Mesenchymal stem cell (in vitro differentiated cells and primary cell): ENCODE data around the gene HPCA.

Experiments used
- DNase-seq: peaks from one replicate; pipeline ENCODE4 v3.0.0-alpha.2; 2013
- H2AFZ ChIP-seq: one replicate; pipeline ENCODE4 v1.6.1; 2013; ENCODE audit warnings: low read depth, mild to moderate bottlenecking, control low read depth, inconsistent platforms, low read length, moderate library complexity
- H2AK5ac ChIP-seq: 2 replicates; pipeline ENCODE4 v1.6.1; 2013; ENCODE audit warnings: low read length, moderate library complexity, mild to moderate bottlenecking, inconsistent platforms; ENCODE audit not compliant: severe bottlenecking
- H2BK120ac ChIP-seq: one replicate; pipeline ENCODE4 v1.6.1; 2013; ENCODE audit warnings: low read depth, mild to moderate bottlenecking, inconsistent platforms, low read length, moderate library complexity
- H2BK12ac ChIP-seq, 2 experiments: one replicate each; pipeline ENCODE4 v1.6.1; 2013; ENCODE audit warnings: inconsistent platforms in 2 of 2, low read length in 2 of 2, mild to moderate bottlenecking in 2 of 2, moderate library complexity in 2 of 2, control low read depth in 1 of 2
- H2BK15ac ChIP-seq: one replicate; pipeline ENCODE4 v1.6.1; 2013; ENCODE audit warnings: mild to moderate bottlenecking, low read depth, inconsistent platforms; ENCODE audit not compliant: poor library complexity, severe bottlenecking
- H2BK5ac ChIP-seq: 2 replicates; pipeline ENCODE4 v1.6.1; 2013; ENCODE audit warnings: low read depth, mild to moderate bottlenecking, low read length, control low read depth, inconsistent platforms; ENCODE audit not compliant: poor library complexity, severe bottlenecking
- H3K14ac ChIP-seq, 2 experiments: one replicate each; pipeline ENCODE4 v1.6.1; 2013; ENCODE audit warnings: inconsistent platforms in 2 of 2, low read length in 2 of 2, control low read depth in 1 of 2, mild to moderate bottlenecking in 1 of 2, moderate library complexity in 1 of 2
- H3K18ac ChIP-seq, 2 experiments: one replicate each; pipeline ENCODE4 v1.6.1; 2013; ENCODE audit warnings: inconsistent platforms in 2 of 2, low read length in 2 of 2, control low read depth in 1 of 2, low read depth in 1 of 2, mild to moderate bottlenecking in 1 of 2
- H3K23ac ChIP-seq, 2 experiments: one replicate each; pipeline ENCODE4 v1.6.1; 2013; ENCODE audit warnings: inconsistent platforms in 2 of 2, low read length in 2 of 2, mild to moderate bottlenecking in 2 of 2, moderate library complexity in 2 of 2, control low read depth in 1 of 2
- H3K27ac ChIP-seq: 2 replicates; pipeline ENCODE4 v1.5.1; 2013; ENCODE audit warnings: mild to moderate bottlenecking, moderate library complexity, low read length, control low read depth, inconsistent platforms; ENCODE audit not compliant: poor library complexity, severe bottlenecking
- H3K27me3 ChIP-seq, 2 experiments: 2 replicates each; pipeline versions ENCODE4 v1.6.1 to v1.7.0; 2013; ENCODE audit warnings: low read length in 2 of 2, mild to moderate bottlenecking in 2 of 2, moderate library complexity in 2 of 2, control low read depth in 1 of 2, inconsistent platforms in 1 of 2; ENCODE audit not compliant: control insufficient read depth in 1 of 2, insufficient read depth in 1 of 2
- H3K36me3 ChIP-seq, 2 experiments: 2 replicates each; pipeline versions ENCODE4 v1.6.1 to v1.7.0; 2013; ENCODE audit warnings: low read length in 2 of 2, control low read depth in 1 of 2, inconsistent platforms in 1 of 2, low read depth in 1 of 2, mild to moderate bottlenecking in 1 of 2; ENCODE audit not compliant: insufficient read depth in 2 of 2, control insufficient read depth in 1 of 2
- H3K4ac ChIP-seq, 2 experiments: one replicate each; pipeline ENCODE4 v1.6.1; 2013; ENCODE audit warnings: inconsistent platforms in 2 of 2, low read length in 2 of 2, mild to moderate bottlenecking in 2 of 2, moderate library complexity in 2 of 2, control low read depth in 1 of 2, low read depth in 1 of 2
- H3K4me1 ChIP-seq: 2 replicates; pipeline ENCODE4 v1.6.1; 2013; ENCODE audit warnings: low read depth, low read length, control low read depth; ENCODE audit not compliant: control insufficient read depth, insufficient read depth
- H3K4me2 ChIP-seq: 2 replicates; pipeline ENCODE4 v1.6.1; 2013; ENCODE audit warnings: low read length, mild to moderate bottlenecking, inconsistent platforms; ENCODE audit not compliant: poor library complexity, severe bottlenecking
- H3K4me3 ChIP-seq, 2 experiments: 2 replicates each; pipeline versions ENCODE4 v1.5.1 to v1.7.0; 2013; ENCODE audit warnings: low read length in 2 of 2, mild to moderate bottlenecking in 2 of 2, control low read depth in 1 of 2, low read depth in 1 of 2; ENCODE audit not compliant: insufficient read depth in 1 of 2
- H3K79me1 ChIP-seq: replicated peaks from 2 replicates; pipeline ENCODE4 v1.6.1; 2013; ENCODE audit warnings: mild to moderate bottlenecking, control low read depth, low read length, inconsistent platforms; ENCODE audit not compliant: poor library complexity, severe bottlenecking
- H3K9ac ChIP-seq: 2 replicates; pipeline ENCODE4 v1.7.0; 2013; ENCODE audit warnings: mild to moderate bottlenecking, low read length, moderate library complexity
- H3K9me3 ChIP-seq: 2 replicates; pipeline ENCODE4 v1.7.0; 2013; ENCODE audit warnings: mild to moderate bottlenecking, low read length; ENCODE audit not compliant: control insufficient read depth
- H4K8ac ChIP-seq: one replicate; pipeline ENCODE4 v1.6.1; 2013; ENCODE audit warnings: inconsistent platforms, mild to moderate bottlenecking, low read length, moderate library complexity
- H4K91ac ChIP-seq: one replicate; pipeline ENCODE4 v1.6.1; 2013; ENCODE audit warnings: mild to moderate bottlenecking, low read length, inconsistent platforms
- whole genome bisulfite sequencing: methylation state at CpG from one replicate; pipeline ENCODE4 v1.1.7; 2013; ENCODE audit warnings: mixed read lengths; 5-methylcytosine and 5-hydroxymethylcytosine counted together

HPCA gene

DNA sequence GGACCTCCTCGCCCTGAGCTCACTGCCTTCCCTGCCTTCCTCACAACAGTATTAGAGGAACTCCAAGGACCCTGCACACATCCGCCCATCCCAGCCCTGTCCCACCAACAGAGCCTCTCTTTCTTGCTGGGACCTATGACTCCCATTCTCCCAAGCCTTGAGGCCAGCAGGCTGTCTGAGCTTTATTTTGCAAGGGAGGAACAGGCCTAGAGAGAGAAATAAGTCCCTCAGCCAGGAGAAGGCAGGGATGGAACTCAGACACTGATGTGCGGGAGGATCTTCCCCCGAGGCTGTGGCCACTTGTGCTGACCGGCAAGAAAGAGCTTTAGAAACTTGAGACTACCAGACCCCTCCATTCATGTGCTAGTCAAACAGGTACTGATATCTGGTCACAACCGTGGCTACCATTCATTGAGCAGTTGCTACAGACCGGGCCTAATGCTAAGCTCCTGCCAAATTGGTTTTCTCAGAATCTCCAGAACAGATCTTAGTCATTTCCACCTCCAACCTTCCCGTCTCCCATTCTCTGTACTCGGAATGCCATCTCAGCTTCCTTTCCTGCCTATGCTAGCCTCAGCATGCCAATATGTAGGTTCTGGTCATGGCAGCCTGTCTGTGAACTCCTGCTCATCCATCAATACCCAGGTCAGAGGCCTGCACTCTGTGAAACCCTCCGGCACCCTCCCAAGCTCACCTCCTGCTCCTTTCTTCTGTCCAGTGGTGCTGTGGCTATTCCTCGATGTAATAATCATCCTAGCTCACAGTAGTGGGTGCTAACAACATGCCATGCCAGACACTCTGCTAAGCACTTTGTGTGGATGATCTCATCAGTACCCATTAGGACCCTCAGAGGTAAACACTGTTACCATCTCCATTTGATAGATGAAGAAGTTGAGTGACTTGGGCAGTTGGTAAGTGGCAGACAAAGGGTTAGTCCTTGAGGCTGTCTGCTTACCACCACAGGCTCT lies 11.1 kb downstream of the HPCA start:
- Histone ChIP-seq H3K4me1 (peaks cover 24% of the 10 kb centered on the region), H4K91ac (no peak overlapping the region), H3K9ac (no peak overlapping the region), H3K18ac (no peak overlapping the region), H2AK5ac (no peak overlapping the region), H2BK15ac (no peak overlapping the region), H3K4ac (no peak overlapping the region), H4K8ac (no peak overlapping the region), H3K27ac (no peak overlapping the region), H3K36me3 (peaks cover 0 to 3% of the 10 kb centered on the region in 2 experiments), H3K23ac (no peak overlapping the region), H3K79me1 (no peaks in the 10 kb centered on the region), H2BK120ac (no peak overlapping the region), H2AFZ (no peak overlapping the region), H2BK5ac (no peak overlapping the region), H3K27me3 (peaks cover 5 to 20% of the 10 kb centered on the region in 2 experiments), H3K14ac (no peak overlapping the region), H3K9me3 (no peaks in the 10 kb centered on the region), H2BK12ac (no peak overlapping the region), H3K4me2 (no peak overlapping the region), H3K4me3 (no peak overlapping the region)
- 86% methylated on average over 11 of the region's 11 CpGs for WGBS
- DNase-seq: no peak

DNA sequence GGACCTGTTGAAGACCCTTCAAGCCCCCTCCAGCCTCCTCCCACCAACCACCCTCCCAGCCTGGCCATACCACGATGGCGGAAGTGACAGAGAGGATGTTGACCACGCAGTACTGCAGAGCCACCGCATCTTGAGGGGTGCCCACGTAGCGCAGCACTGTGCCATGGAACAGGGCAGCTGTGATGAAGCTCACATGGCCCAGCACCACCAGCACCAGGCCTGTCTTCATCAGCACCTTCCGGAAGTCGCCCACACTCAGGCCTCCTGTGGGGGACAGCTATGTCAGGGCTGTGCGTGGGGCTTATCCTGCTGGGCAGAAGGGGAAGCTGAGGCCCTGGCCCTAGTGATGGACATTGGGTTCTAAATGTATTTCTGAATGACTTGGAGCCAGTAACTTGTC lies 11.8 kb downstream of the HPCA start:
- Histone ChIP-seq H3K4me2 (no peak overlapping the region), H2AFZ (no peak overlapping the region), H3K18ac (no peak overlapping the region), H2BK120ac (no peak overlapping the region), H3K23ac (no peak overlapping the region), H3K14ac (peak overlapping the region in 1 of 2 experiments; percentile 9), H3K4ac (no peak overlapping the region), H4K8ac (no peak overlapping the region), H3K9me3 (no peaks in the 10 kb centered on the region), H3K4me1 (peaks cover 18% of the 10 kb centered on the region), H2AK5ac (no peak overlapping the region), H3K27me3 (peaks cover 0 to 18% of the 10 kb centered on the region in 2 experiments), H3K4me3 (no peak overlapping the region), H4K91ac (no peak overlapping the region), H3K36me3 (peaks cover 0 to 3% of the 10 kb centered on the region in 2 experiments), H3K79me1 (no peaks in the 10 kb centered on the region), H3K27ac (no peak overlapping the region), H2BK12ac (no peak overlapping the region), H2BK15ac (no peak overlapping the region), H3K9ac (no peak overlapping the region), H2BK5ac (no peak overlapping the region)
- DNase-seq: no peak
- WGBS: 93% methylated on average over 9 of the region's 9 CpGs

DNA sequence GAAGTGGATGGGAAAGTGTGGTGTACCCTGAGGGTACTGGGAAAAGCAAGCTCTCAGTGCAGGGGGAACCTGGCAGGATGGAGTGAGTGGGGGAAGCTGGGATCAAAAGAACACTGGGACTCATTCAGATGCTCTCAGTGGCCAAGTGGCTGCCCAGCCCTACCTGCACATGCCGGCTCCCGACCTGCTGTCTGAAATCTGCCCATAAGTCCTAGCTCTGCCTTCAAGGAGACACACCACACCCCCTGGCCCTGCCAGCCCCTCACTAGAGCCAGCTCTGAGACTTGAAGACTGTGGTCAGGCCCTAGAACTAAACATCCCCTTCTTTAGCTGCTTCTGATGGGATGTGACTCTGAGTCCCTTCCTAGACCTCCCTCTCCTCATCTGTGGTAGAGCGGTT lies 12.7 kb downstream of the HPCA start:
- no peak overlapping the region for H3K27ac ChIP-seq
- H3K14ac ChIP-seq: no peak overlapping the region
- H3K9ac ChIP-seq: no peak overlapping the region
- H2BK120ac ChIP-seq: no peak overlapping the region
- H3K23ac ChIP-seq: no peak overlapping the region
- H3K4me3 ChIP-seq: no peak overlapping the region
- H3K36me3 ChIP-seq: peaks cover 0 to 3% of the 10 kb centered on the region in 2 experiments
- no peak overlapping the region for H2AK5ac ChIP-seq
- no peak overlapping the region for H2AFZ ChIP-seq
- H3K79me1 ChIP-seq: no peaks in the 10 kb centered on the region
- WGBS: 91% methylated on average over 3 of the region's 3 CpGs
- no peak overlapping the region for H2BK5ac ChIP-seq
- H3K9me3 ChIP-seq: no peaks in the 10 kb centered on the region
- no peak for DNase-seq
- H3K4me1 ChIP-seq: peaks cover 12% of the 10 kb centered on the region
- H3K4me2 ChIP-seq: no peak overlapping the region
- H3K4ac ChIP-seq: no peak overlapping the region
- H3K27me3 ChIP-seq: peaks cover 0 to 14% of the 10 kb centered on the region in 2 experiments
- H3K18ac ChIP-seq: no peak overlapping the region
- H2BK15ac ChIP-seq: no peak overlapping the region
- peak overlapping the region; percentile 61 for H4K91ac ChIP-seq
- H2BK12ac ChIP-seq: no peak overlapping the region
- H4K8ac ChIP-seq: no peak overlapping the region

DNA sequence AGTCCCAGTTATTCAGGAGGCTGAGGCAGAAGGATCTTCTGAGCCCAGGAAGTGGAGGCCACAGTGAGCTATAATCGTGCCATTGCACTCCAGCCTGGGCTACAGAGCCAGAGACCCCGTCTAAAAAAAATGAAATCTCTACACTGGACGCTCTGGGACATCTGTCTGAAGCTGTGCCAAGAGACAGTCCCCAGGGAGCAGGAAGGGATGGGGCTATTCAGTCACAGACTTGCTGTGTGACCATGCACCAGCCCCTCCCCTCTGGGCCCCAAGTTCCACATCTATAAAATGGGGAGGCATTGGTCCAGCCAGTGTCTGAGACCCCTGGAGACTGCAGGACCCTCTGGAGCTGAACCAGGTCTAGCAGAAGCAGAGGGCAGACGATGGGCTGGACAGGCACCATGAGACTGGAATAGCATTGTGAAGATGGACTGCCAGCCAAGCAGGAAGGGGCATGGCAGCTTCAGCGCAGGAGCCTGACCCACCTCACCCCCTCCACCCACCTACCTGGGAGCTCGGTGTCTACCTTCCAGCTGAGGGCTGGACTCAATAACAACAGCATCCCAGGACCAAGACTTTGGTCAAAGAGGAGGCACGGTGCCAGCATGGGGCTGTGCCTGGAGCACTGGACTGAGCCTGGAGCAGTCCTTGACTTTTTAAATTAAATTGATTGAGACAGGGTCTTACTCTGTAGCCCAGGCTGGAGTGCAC lies 13.4 kb downstream of the HPCA start:
- Histone ChIP-seq H2BK120ac (no peak overlapping the region), H3K4me2 (no peak overlapping the region), H3K23ac (no peak overlapping the region), H3K36me3 (peaks cover 0 to 3% of the 10 kb centered on the region in 2 experiments), H2AFZ (no peak overlapping the region), H2BK15ac (peak overlapping the region; percentile 41), H3K4ac (no peak overlapping the region), H2BK12ac (no peak overlapping the region), H3K14ac (no peak overlapping the region), H4K8ac (no peak overlapping the region), H3K9me3 (no peaks in the 10 kb centered on the region), H2BK5ac (no peak overlapping the region), H3K27me3 (peaks cover 0 to 18% of the 10 kb centered on the region in 2 experiments), H4K91ac (no peak overlapping the region), H3K4me3 (no peak overlapping the region), H3K79me1 (no peaks in the 10 kb centered on the region), H2AK5ac (no peak overlapping the region), H3K18ac (no peak overlapping the region), H3K9ac (no peak overlapping the region), H3K4me1 (peaks cover 11% of the 10 kb centered on the region), H3K27ac (no peak overlapping the region)
- 76% methylated on average over 7 of the region's 7 CpGs for WGBS
- no peak for DNase-seq
